T-helper 1 cell (primary cell): ENCODE measurements around the gene PXMP2.
A peak's percentile ranks its signal among the peaks of the same experiment; 100 is the strongest.

Experiments used
- DNase-seq, 5 donors: peaks; one replicate each; pipeline ENCODE4 v3.0.0-alpha.2; 2012 to 2020
- total RNA-seq, 4 donors: gene quantifications; one replicate each; lab custom pipeline; 2026; lab: John Stamatoyannopoulos, UW

The PXMP2 gene
- 0.27 to 0.61 (median 0.49) reads per million in 4 donors for total RNA-seq

- peak; percentile 84 to 96 (median 88) for DNase-seq
These were observed at the start of gene PXMP2, which contains the start of gene POLE for GRCh38 chr12:132687211-132688164. PXMP2 (plus strand) TSS chr12:132687587; CDS start chr12:132687671, 84 bp downstream. POLE (minus strand) TSS chr12:132687342; CDS start chr12:132687315, 27 bp downstream.

DNA sequence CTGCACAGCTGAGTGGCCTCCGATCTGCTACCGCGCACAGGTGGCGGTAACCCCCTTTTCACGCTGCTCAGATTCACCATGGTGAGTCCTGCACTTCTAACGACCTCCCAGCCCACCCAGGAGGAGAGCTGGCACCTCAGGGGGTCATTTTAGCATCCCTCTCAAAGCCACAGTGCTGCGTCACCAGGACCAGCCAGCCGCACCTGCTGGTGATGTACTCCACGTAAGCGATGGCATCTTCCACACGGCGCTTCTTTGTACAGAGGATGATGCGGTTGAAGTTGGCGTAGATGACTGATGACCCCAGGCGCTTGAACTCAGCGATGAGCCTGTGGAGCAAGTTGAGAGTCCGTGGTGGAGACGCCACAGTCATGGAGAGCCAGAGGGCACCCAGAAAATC, 49.6 kb upstream of the PXMP2 start:
- DNase-seq: no peak

GRCh38 chr12:132638541-132639408, 48.6 kb upstream of the PXMP2 start:
- DNase-seq: no peak

- DNase-seq: no peak
These were observed 47.3 kb upstream of the PXMP2 start for GRCh38 chr12:132639956-132640520.

DNA sequence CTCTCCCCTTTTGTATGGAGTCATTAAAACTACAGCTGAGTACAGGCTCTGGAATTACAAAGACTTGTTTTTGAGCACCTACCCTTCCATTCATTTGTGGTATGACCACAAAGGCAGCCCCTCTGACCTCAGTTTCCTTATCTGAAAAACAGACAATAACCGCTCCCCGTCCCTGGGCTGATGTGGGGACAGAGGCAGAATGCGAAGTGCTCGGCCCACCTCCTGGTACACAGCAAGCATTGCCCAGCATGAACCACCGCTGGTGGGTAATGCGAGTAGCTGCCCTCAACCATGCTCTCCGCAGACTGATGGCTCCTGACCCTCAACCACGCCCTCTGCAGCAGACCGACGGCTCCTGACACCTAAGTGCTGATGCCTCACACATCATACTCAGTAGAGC, 46.5 kb upstream of the PXMP2 start:
- no peak for DNase-seq

GRCh38 chr12:132641811-132642650, 45.4 kb upstream of the PXMP2 start:
- no peak for DNase-seq

GRCh38 chr12:132642846-132643835, 44.2 kb upstream of the PXMP2 start:
- no peak for DNase-seq

DNA sequence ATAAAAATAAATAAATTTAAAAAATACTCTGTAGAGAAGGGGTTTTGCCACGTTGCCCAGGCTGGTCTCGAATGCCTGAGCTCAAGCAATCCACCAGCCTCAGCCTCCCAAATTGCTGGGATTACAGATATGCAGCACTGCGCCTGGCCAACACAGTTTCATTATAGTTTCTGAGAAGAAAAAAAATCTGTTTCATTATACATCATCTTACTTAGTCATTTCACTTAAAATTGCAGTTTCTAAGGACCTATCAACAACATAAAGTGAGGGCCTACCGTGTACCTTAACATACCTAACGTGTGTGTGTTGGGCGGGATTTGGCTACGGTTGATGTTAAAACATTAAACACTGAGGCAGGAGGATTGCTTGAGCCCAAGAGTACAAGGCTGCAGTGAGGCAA, 40.5 kb upstream of the PXMP2 start:
- DNase-seq: no peak

DNA sequence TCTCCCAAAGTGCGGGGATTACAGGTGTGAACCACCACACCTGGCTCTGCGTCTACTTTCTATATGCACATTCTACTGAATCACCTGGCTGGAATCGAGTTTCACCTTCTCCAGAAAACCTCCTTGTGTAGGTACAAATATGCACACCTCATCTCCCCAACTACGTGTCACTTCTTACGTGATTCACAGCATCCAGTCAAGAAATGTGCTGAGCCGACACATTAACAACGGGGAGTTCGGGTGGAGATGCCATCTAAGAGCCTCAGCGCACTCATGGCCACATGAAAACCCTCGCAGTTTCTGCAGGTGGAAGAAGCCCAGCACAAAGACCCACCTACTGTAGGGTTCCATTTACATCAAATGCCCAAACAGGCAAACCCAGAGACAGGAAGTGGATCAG, 39.5 kb upstream of the PXMP2 start:
- DNase-seq: no peak

- DNase-seq: no peak
These were observed 38.7 kb upstream of the PXMP2 start for GRCh38 chr12:132648616-132649225.

GRCh38 chr12:132649226-132649945, 38.0 kb upstream of the PXMP2 start:
- no peak for DNase-seq

DNA sequence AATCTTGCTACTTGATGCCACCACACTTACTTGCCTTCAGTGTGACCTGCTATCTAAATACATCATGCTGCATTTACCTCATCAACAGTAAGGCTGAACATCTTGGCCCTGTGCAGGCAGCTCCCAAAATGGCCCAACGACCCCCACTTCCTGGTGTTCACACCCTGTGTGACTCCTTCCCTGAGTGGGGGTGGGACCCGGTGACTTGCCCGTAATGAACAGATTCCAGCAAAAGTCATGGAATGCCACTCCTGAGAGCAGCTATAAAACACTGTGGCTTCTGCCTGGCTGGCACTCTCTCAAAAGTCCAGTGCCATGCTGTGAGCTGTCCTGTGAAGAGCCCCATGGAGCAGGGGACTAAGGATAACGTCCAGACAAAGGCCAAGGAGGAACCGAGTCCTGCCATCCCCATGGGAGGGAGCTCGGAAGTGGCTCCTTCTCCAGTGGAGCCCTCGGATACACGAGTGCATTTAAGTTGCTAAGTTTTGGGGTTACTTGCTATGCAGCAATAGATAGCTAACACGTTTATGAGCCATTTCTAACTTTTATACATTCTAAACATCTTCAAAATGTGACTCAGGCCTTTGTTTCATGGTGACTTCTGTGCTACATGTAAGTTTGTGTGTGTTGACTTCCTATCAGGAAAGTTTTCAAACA, 35.8 kb upstream of the PXMP2 start:
- no peak for DNase-seq

DNA sequence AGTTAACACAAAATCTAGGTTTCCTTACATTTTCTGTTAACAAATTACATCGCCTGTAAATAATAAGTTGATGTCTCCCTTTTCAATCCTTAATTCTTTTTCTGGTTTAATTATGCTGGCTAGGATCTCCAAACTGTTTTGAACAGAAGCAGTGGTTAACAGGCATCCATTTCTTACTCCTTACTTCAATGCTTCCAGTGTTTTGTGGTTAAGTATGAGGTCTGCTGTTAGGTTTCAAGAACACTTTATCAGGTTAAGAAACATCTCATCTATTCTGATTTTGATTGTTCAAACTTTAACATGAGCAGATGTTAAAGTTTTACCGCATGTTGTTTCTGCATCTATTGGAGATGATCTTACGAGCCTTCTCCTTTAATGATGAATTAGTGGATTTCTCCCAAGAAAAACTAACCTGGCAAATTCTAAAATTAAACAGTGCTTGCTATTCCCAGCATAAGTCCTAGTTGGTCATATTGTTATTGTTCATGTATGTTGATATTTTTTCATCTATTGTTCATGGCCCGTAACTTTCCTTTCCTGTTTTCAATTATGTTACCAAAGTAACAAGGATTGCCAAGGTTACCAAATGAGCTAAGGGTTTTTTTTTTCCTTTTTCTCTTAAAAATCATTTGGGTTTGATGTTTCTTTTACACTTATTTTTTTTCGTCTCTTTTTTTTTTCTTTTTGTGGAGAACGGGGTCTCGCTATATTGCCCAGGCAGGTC, 33.7 kb upstream of the PXMP2 start:
- DNase-seq: no peak

- DNase-seq: no peak
These were observed 30.2 kb upstream of the PXMP2 start for GRCh38 chr12:132657004-132657727.

GRCh38 chr12:132658149-132658894, 29.1 kb upstream of the PXMP2 start:
- no peak for DNase-seq

DNA sequence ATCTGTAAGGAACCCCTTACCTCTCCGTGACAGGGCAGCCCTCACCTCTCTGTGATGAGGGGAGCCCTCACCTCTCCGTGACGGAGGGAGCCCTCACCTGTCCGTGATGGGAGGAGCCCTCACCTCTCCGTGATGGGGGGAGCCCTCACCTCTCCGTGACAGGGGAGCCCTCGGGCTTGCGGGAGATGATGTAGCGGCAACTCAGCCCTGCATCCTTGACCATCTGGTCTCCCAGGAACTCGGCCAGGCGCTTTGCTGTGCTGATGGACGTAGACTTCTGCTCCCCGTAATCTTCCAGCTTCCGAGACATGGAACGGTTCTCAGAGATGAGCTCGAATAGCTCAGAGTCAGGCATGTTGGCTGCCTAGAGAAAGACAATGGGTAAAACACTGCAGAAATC, 28.2 kb upstream of the PXMP2 start:
- no peak for DNase-seq

DNA sequence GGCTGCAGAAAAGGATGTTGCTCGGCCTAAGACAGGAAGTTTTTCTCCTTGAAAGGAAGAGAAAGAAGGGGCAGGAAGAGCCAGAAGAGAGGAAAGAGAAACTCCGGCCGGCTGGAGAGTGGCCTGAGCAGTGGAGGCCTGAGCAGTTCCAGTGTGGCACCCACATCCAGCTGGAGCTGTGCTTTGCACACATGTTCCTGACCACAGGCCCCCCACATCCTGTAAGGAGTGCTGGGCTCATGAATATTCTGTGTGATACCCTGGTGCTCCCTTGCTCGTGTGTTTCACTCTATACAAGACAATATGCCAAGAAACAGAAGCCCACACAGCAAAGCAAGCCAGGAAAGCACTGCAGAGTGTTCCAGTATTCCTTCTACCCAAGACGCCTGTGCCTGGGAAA, 27.3 kb upstream of the PXMP2 start:
- no peak for DNase-seq
